GM10248 (cell line): ENCODE results near the gene LIPA.

Source experiments
- CTCF ChIA-PET: fragments of 300-600 bp; sonication (Branson Sonifier 250); formaldehyde crosslinking; extraction: SDS; loops from one replicate; lab custom pipeline; 2021; ENCODE audit warnings: antibody characterized with exemption; lab: Yijun Ruan, JAX
- POLR2A ChIA-PET: fragments of 350-650 bp; sonication (Branson Sonifier 250); formaldehyde crosslinking; extraction: SDS; loops from one replicate; lab custom pipeline; 2020; ENCODE audit warnings: antibody characterized with exemption; lab: Yijun Ruan, JAX
- DNase-seq: peaks from one replicate; pipeline ENCODE4 v3.0.0; 2012; ENCODE audit errors: extremely low spot score
- TF ChIP-seq, protein P1 (sequence below): IDR thresholded peaks from 2 replicates; pipeline ENCODE4 v1.5.1; 2012; ENCODE audit warnings: mild to moderate bottlenecking, low read depth; ENCODE audit errors: extremely low read depth, missing control alignments, control extremely low read depth

LIPA gene

DNA sequence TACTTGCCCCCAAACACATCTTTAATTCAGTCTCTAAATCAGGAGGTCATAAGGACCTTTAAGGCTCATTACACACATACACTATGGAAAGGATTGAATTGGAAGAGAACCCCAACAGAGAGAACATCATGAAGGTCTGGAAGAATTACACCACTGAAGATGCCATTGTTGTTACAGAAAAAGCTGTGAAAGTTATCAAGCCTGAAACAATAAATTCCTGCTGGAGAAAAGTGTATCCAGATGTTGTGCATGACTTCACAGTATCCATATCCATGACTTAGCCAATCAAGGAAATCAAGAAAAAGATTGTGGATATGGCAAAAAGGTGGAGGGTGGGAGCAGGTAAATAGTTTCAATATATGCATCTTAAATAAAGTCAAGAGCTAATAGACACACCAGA is 13.7 kb downstream of the LIPA start:
- POLR2A ChIA-PET, result no interaction called here
- CTCF ChIA-PET, result interaction anchor here (0.8 to 7.7 kb wide), 5 partner anchors 8 to 39 kb away, joined by 3 to 54 read pairs (median 4); partner anchors contain the start of gene LIPA

GRCh38 chr10:89236226-89236797 is 15.3 kb downstream of the LIPA start:
- TF ChIP-seq, protein P1, sequence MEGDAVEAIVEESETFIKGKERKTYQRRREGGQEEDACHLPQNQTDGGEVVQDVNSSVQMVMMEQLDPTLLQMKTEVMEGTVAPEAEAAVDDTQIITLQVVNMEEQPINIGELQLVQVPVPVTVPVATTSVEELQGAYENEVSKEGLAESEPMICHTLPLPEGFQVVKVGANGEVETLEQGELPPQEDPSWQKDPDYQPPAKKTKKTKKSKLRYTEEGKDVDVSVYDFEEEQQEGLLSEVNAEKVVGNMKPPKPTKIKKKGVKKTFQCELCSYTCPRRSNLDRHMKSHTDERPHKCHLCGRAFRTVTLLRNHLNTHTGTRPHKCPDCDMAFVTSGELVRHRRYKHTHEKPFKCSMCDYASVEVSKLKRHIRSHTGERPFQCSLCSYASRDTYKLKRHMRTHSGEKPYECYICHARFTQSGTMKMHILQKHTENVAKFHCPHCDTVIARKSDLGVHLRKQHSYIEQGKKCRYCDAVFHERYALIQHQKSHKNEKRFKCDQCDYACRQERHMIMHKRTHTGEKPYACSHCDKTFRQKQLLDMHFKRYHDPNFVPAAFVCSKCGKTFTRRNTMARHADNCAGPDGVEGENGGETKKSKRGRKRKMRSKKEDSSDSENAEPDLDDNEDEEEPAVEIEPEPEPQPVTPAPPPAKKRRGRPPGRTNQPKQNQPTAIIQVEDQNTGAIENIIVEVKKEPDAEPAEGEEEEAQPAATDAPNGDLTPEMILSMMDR, result no peak
- POLR2A ChIA-PET, result no interaction called here
- CTCF ChIA-PET, result interaction anchor here (1.5 to 7.7 kb wide), 3 partner anchors 18 to 26 kb away, joined by 4 to 54 read pairs (median 5); no protein-coding TSS in a partner anchor
- DNase-seq, result no peak

More for the DNA sequence above, 13.7 kb downstream of the LIPA start:
- no peak for DNase-seq
- TF ChIP-seq, protein P1, result no peak

DNA sequence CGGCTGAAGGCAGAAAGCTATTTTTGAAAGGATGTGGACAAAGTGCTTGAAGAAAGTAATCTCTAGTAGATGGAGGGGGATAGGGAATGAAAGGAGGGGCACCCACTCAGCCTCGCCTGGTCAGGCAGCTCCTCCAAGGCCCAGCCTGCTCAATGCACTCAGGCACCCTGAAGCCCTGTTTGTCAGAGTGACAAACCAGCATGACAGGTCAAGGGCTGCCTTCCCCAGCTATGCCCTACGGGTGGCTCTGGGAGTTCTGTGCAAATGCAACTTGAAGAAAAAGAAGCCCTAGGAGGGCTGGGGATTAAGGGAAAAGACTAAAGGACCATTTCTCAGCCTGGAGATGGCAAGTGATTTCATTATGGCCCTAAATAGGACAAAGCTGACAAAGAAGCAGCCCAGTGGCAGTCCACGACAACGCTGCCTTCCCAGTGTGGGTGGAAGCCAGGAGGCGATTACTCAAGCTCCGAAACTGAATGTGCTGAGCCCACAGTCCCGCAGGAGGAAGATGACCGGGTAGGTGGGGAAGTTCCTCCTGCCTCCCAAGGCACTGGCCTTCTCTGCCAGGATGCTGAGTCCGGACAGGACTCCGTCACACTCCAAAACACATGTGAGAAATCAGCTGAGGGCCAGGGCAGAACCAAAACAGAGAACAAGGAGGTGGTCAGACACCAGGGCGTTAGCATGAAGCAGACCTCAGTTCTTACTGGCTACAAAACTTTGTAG is 16.3 kb downstream of the LIPA start:
- ChIA-PET POLR2A (no interaction called here), CTCF (interaction anchor here (1.2 to 7.7 kb wide), 5 partner anchors 11 to 25 kb away, joined by 4 to 54 read pairs (median 4); no protein-coding TSS in a partner anchor)
- no peak for DNase-seq
- TF ChIP-seq, protein P1, result no peak

DNA sequence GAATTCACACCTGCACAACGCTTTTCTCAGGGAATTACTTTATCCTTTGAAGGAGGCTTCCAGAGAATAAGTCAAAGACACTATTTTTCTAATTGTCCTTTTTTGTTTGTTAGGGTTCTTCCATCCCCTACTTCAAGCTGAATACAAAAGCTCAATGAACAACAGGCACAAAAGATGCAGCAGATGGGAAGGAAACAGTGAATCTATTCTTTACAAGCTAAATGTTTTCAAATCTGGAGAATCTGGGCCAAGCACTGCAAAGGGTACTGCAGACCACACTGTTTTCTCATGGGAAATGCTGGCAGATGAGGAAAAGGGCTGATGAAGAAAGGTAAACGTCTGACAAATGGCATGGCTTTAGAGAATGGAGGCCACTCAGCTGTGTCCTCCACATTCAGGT is 18.5 kb downstream of the LIPA start:
- TF ChIP-seq, protein P1, result no peak
- DNase-seq, result no peak
- POLR2A ChIA-PET, result no interaction called here
- CTCF ChIA-PET, result interaction anchor here (0.7 to 6.0 kb wide), 6 partner anchors 8 to 19 kb away, joined by 3 to 53 read pairs (median 4); no protein-coding TSS in a partner anchor

DNA sequence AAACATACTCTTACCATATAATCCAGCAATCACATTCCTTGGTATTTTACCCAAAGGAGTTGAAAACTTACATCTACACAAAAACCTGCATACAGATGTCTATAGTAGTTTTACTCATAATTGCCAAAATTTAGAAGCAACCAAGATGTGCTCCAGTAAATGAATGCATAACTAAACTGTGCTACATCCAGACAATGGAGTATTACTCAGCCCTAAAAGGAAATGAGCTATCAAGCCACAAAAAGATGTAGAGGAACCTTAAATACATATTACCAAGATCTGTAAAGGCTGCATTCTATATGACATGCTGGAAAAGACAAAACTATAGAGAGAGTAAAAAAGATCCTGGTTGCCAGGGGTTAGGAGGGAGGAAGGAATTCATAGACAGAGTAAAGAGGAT is 22.6 kb downstream of the LIPA start:
- ChIA-PET POLR2A (no interaction called here), CTCF (interaction anchor here (0.8 to 6.0 kb wide), 4 partner anchors 11 to 200 kb away, joined by 3 to 53 read pairs (median 7); no protein-coding TSS in a partner anchor)
- DNase-seq, result no peak
- TF ChIP-seq, protein P1, result no peak

DNA sequence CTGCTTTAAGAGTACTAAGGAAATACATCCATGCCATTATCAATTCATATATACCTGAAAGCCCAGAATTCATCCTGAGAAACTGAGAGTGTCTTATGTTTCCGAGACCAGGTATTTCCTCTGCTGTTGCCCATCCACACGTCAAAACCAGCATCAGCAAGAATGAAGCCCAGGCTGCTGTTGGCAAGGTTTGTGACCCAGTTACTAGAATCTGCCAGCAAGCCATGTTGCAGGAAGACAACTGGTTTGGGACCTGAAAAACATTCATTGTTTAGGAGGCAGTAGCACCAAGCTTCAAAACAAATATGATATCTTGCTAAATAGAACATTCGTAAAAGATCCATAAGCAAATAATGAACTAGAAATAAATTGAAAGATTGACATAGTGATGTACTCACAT is 23.4 kb downstream of the LIPA start:
- no peak for DNase-seq
- POLR2A ChIA-PET, result no interaction called here
- TF ChIP-seq, protein P1, result no peak
- CTCF ChIA-PET, result interaction anchor here (6.0 kb wide), 1 partner anchor 10 kb away, joined by 53 read pairs; no protein-coding TSS in a partner anchor
